HepG2 (cell line): ENCODE data around the gene PCDH12. TPM values are rescaled to one million over a fixed set of nuclear protein-coding genes. Genes with fewer than 3 reads are reported as not detected.
A peak's percentile ranks its signal among the peaks of the same experiment; 100 is the strongest.

Experiments used
- ADNP ChIP-seq: sonication (generic); formaldehyde crosslinking; IDR thresholded peaks from 2 replicates; pipeline ENCODE4 v1.4.0; 2020; ENCODE audit warnings: missing genetic modification reagents
- ARID4A ChIP-seq: sonication (generic); formaldehyde crosslinking; IDR thresholded peaks from 2 replicates; pipeline ENCODE4 v1.5.0; 2020; ENCODE audit warnings: mild to moderate bottlenecking, missing genetic modification reagents, borderline replicate concordance
- ATF7 ChIP-seq, 2 experiments: fragments of 450-650 bp in 1 of 2; sonication (generic) in 1 of 2; formaldehyde crosslinking in 1 of 2; IDR thresholded peaks; 2 replicates each; pipeline versions ENCODE4 v1.4.0 to v1.6.1; 2016 to 2020; ENCODE audit warnings: antibody characterized with exemption in 1 of 2, mild to moderate bottlenecking in 1 of 2, missing genetic modification reagents in 1 of 2
- GRHL1 ChIP-seq: sonication (generic); formaldehyde crosslinking; conservative IDR thresholded peaks from 2 replicates; pipeline ENCODE4 v1.8.0; 2022; ENCODE audit warnings: missing genetic modification reagents
- MBNL3 ChIP-seq: fragments of 250-450 bp; sonication (Bioruptor Pico); conservative IDR thresholded peaks from 2 replicates; pipeline ENCODE4 v1.8.0; 2022; ENCODE audit warnings: mild to moderate bottlenecking, inconsistent platforms
- MTF2 ChIP-seq: sonication (generic); formaldehyde crosslinking; IDR thresholded peaks from 2 replicates; pipeline ENCODE4 v1.5.0; 2020; ENCODE audit warnings: missing genetic modification reagents, borderline replicate concordance
- NKX3-1 ChIP-seq: sonication (generic); formaldehyde crosslinking; IDR thresholded peaks from 2 replicates; pipeline ENCODE4 v1.5.0; 2020; ENCODE audit warnings: missing genetic modification reagents
- SMAD9 ChIP-seq: sonication (generic); formaldehyde crosslinking; IDR thresholded peaks from 2 replicates; pipeline ENCODE4 v1.5.1; 2020; ENCODE audit warnings: mild to moderate bottlenecking, missing genetic modification reagents
- STAT5B ChIP-seq: sonication (generic); formaldehyde crosslinking; IDR thresholded peaks from 2 replicates; pipeline ENCODE4 v1.4.0; 2020; ENCODE audit warnings: missing genetic modification reagents
- TCF7L2 ChIP-seq: IDR thresholded peaks from 2 replicates; pipeline ENCODE4 v1.6.1; 2011; ENCODE audit warnings: mild to moderate bottlenecking, low read depth, low read length, moderate library complexity
- YEATS4 ChIP-seq: sonication (generic); formaldehyde crosslinking; IDR thresholded peaks from 2 replicates; pipeline ENCODE4 v1.4.0; 2020; ENCODE audit warnings: missing genetic modification reagents, borderline replicate concordance
- ZFP90 ChIP-seq: sonication (generic); formaldehyde crosslinking; IDR thresholded peaks from 2 replicates; pipeline ENCODE4 v1.8.0; 2022; ENCODE audit warnings: missing genetic modification reagents, mild to moderate bottlenecking, inconsistent platforms, borderline replicate concordance
- ZNF124 ChIP-seq: sonication (generic); formaldehyde crosslinking; IDR thresholded peaks from 2 replicates; pipeline ENCODE4 v1.4.0; 2020; ENCODE audit warnings: missing genetic modification reagents
- ZNF136 ChIP-seq: sonication (generic); formaldehyde crosslinking; IDR thresholded peaks from 2 replicates; pipeline ENCODE4 v1.8.1; 2022; ENCODE audit warnings: low read depth, mild to moderate bottlenecking, moderate library complexity, missing genetic modification reagents
- ZNF225 ChIP-seq: sonication (generic); formaldehyde crosslinking; IDR thresholded peaks from 2 replicates; pipeline ENCODE4 v1.4.0; 2020; ENCODE audit warnings: mild to moderate bottlenecking, missing genetic modification reagents
- ZNF275 ChIP-seq: sonication (generic); formaldehyde crosslinking; IDR thresholded peaks from 2 replicates; pipeline ENCODE4 v1.8.0; 2022; ENCODE audit warnings: missing genetic modification reagents, mild to moderate bottlenecking, inconsistent platforms, borderline replicate concordance
- ZNF326 ChIP-seq: sonication (generic); formaldehyde crosslinking; IDR thresholded peaks from 2 replicates; pipeline ENCODE4 v1.4.0; 2020; ENCODE audit warnings: missing genetic modification reagents, borderline replicate concordance
- ZNF564 ChIP-seq: sonication (generic); formaldehyde crosslinking; IDR thresholded peaks from 2 replicates; pipeline ENCODE4 v1.8.1; 2023; ENCODE audit warnings: mild to moderate bottlenecking, missing genetic modification reagents
- ZNF674 ChIP-seq: sonication (generic); formaldehyde crosslinking; IDR thresholded peaks from 2 replicates; pipeline ENCODE4 v1.5.0; 2020; ENCODE audit warnings: low read depth, mild to moderate bottlenecking, missing genetic modification reagents
- ZNF724P ChIP-seq: sonication (generic); formaldehyde crosslinking; IDR thresholded peaks from 2 replicates; pipeline ENCODE4 v1.8.0; 2022; ENCODE audit warnings: missing genetic modification reagents, borderline replicate concordance
- ZNF772 ChIP-seq: sonication (generic); formaldehyde crosslinking; IDR thresholded peaks from 2 replicates; pipeline ENCODE4 v1.5.0; 2020; ENCODE audit warnings: mild to moderate bottlenecking, missing genetic modification reagents
- ZNF788 ChIP-seq: sonication (generic); formaldehyde crosslinking; IDR thresholded peaks from 2 replicates; pipeline ENCODE4 v1.5.0; 2020; ENCODE audit warnings: mild to moderate bottlenecking, missing genetic modification reagents, borderline replicate concordance
- ZNF83 ChIP-seq: sonication (generic); formaldehyde crosslinking; IDR thresholded peaks from 2 replicates; pipeline ENCODE4 v1.4.0; 2020; ENCODE audit warnings: missing genetic modification reagents, mild to moderate bottlenecking, borderline replicate concordance
- polyA plus RNA-seq, 8 experiments: library from polyadenylated mRNA; depleted of rRNA in 3 of 8; stranded (reverse) in 7 of 8; unstranded in 1 of 8; fragments of >200 nt; fragmentation: Illumina TruSeq in 4 of 8; extraction: Trizol in 4 of 8; gene quantifications; 2 replicates each; pipeline versions ENCODE4 v1.2.1 to v1.2.3, GENCODE V29; 2011 to 2016; ENCODE audit warnings: low read depth in 4 of 8, missing spikeins in 1 of 8, mixed read lengths in 1 of 8; ENCODE audit not compliant: insufficient read depth in 1 of 8
- total RNA-seq, 5 experiments: library from RNA; depleted of rRNA; stranded (reverse); fragments of >200 nt; fragmentation: Illumina TruSeq; extraction: Trizol; gene quantifications; 2 replicates each; pipeline ENCODE4 v1.2.3, GENCODE V29; 2016; ENCODE audit warnings: low read depth in 1 of 5

The PCDH12 gene
- total and polyA plus RNA-seq, 2 of the 13 experiments (the other 11 are each of a cell fraction or from before 2014, with no cell fraction given): not detected

GRCh38 chr5:141968914-141969608 is 11.1 kb upstream of the PCDH12 start, which contains the start of gene RNF14 (continued):
- no peak for TF ChIP-seq ATF7 (IDR thresholded peaks at IDR 0.05)
- no peak; the same call in 1 of the 2 replicates for TF ChIP-seq ATF7 (CRISPR knock-in tag; IDR thresholded peaks at IDR 0.05)
- peak; percentile 88; the same call in 1 of the 2 replicates for TF ChIP-seq ZNF564 (CRISPR knock-in tag)
- TF ChIP-seq ZNF83 (CRISPR knock-in tag): no peak; the same call in 1 of the 2 replicates
- no peak for TF ChIP-seq SMAD9
- peak; percentile 88 for TF ChIP-seq YEATS4
- 0 out of 2 replicates have a peak, but pooled peaks have one; percentile 68 for TF ChIP-seq ZNF225
- no peak for TF ChIP-seq GRHL1 (CRISPR knock-in tag)
- peak; percentile 94 for TF ChIP-seq ZFP90 (CRISPR knock-in tag)
- TF ChIP-seq TCF7L2: no peak
- TF ChIP-seq ZNF772 (CRISPR knock-in tag): 0 out of 2 replicates have a peak, but pooled peaks have one; percentile 90
- peak; percentile 93 for TF ChIP-seq ZNF275 (CRISPR knock-in tag)
- peak; percentile 89; the same call in 1 of the 2 replicates for TF ChIP-seq MTF2 (CRISPR knock-in tag)
- TF ChIP-seq ARID4A (CRISPR knock-in tag): peak; percentile 94
- peak; percentile 76; the same call in 1 of the 2 replicates for TF ChIP-seq ZNF788 (CRISPR knock-in tag)
- no peak for TF ChIP-seq MBNL3 (CRISPR knock-in tag)
- TF ChIP-seq ZNF674 (CRISPR knock-in tag): peak; percentile 79; the same call in 1 of the 2 replicates
- 0 out of 2 replicates have a peak, but pooled peaks have one; percentile 26 for TF ChIP-seq ZNF124 (CRISPR knock-in tag)
- peak; percentile 55; the same call in 1 of the 2 replicates for TF ChIP-seq ZNF136 (CRISPR knock-in tag)
- no peak for TF ChIP-seq ADNP (CRISPR knock-in tag)
- no peak for TF ChIP-seq STAT5B (CRISPR knock-in tag)
- no peak for TF ChIP-seq ZNF326 (CRISPR knock-in tag)
- peak; percentile 79; the same call in 1 of the 2 replicates for TF ChIP-seq NKX3-1 (CRISPR knock-in tag)
- peak; percentile 22; the same call in 1 of the 2 replicates for TF ChIP-seq ZNF724P (CRISPR knock-in tag)
